NCI-H2171 treated with DMSO at 0.1 percent for 48 hours (cell line): ENCODE measurements around the gene ADGRV1.
A peak's percentile ranks its signal among the peaks of the same experiment; 100 is the strongest.
"Not testable (repeated sequence)": the region's sequence is repeated elsewhere in the genome, so short reads cannot be mapped to it uniquely, and the experiment has no call there.

Source experiments
- DNase-seq: peaks from one replicate; lab custom pipeline; 2025; lab: John Stamatoyannopoulos, UW

ADGRV1 gene

DNA sequence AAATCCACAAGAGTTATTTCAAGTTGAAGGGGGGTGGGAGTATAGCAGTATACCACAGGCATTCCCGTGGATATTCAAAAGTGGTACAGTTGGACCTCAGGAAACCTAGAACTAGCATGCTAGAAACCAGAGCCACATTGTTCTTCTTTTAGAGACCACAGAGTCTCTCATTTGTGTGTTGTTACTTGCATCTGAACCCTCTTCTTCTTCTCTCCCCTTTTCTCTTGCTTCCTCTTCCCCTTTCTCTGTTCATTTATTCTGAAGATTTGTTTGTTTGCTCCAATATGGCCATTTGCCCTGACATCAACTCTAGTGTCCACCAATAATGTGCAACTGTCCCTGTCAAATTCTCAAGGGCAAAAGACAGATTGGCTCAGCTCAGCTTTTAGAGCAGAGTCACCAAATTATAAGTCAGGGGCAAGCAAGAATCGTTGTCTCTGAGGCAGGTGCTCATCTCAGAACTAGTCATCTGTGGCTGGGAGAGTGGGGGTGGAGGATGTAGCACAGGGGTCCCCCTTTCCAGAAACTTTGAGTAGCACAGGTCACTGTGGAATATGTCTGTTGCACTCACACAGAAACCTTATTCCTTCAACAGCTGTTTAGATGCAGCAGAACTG lies 503.5 kb downstream of the ADGRV1 start:
- no peak for DNase-seq

DNA sequence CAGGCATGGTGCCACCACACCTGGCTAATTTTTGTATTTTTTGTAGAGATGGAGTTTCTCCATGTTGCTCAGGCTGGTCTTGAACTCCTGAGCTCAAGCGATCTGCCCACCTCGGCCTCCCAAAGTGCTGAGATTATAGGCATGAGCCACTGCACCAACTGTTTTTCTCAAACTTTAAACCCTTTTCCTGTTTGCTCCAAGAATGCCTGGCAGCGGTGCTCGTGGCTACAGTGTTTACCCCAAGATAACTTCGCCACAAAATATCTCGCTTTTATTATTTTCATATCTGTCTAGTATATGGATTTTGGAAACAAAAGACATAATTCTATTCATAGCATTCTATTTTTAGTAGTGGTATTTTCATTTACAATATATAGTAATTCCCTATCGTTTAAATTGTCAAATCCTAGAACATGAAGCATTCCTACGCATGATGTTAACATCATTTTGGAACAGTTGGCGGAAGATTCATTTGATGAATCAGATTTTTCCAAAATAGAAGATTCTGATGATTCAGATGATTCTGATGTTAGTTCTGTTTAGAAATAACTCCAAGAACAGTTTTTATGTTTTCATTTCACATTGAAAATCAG lies 504.6 kb downstream of the ADGRV1 start:
- not testable (repeated sequence) for DNase-seq

- no peak for DNase-seq
Observed at GRCh38 chr5:91065496-91065895, 506.9 kb downstream of the ADGRV1 start.

- no peak for DNase-seq
Observed at GRCh38 chr5:91069364-91069763, 510.8 kb downstream of the ADGRV1 start.

GRCh38 chr5:91070761-91071550 lies 512.4 kb downstream of the ADGRV1 start:
- DNase-seq = no peak

DNA sequence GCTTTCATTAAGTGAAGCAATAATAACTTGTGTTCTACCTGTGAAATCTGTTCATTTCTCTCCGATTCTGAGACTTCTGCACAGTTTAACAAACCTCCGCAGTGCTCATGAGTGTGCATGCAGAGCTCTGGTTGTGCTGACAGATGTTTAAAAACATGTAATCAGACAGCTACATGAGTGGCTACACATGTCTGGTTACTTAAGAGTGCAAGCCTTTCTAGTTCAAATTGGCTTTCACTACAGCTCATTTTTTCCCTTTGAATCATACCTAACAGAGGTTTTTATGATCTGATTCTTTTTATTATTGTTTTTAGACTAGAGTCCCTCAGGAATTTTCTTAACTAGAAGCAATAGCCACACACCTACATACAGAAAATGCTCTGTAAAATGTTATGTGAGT lies 514.3 kb downstream of the ADGRV1 start:
- no peak for DNase-seq

DNA sequence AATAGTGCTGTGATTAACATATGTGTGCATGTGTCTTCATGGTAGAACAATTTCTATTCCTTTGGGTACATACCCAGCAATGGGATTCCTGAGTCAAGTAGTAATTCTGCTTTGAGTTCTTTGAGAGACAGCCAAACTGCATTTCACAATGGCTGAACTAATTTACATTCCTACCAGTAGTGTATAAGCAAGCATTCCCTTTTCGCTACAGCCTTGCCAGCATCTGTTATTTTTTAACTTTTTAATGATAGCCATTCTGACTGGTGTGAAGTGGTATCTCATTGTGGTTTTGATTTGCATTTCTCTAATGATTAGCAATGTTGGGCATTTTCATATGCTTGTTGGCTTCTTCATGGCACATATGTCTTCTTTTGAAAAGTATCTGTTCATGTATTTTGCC lies 516.0 kb downstream of the ADGRV1 start:
- no peak for DNase-seq

DNA sequence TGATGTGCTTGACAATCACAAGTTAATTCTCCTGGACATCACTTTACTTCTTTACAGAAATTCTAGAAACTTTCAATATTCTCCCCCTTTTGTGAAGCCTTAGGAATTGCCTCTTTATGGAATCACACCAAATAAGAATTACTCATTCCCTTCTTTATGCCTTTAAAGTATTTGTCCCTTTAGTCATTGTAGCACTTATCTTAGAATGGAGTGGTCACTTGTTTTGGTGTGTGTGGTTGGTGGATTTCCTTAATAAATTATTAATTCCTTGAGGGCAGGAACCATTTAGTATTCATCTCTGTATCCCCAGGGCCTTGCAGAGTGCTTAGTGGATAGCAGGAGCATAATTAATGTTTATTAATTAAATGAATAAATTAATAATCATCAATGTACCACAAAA lies 517.5 kb downstream of the ADGRV1 start:
- no peak for DNase-seq

- DNase-seq = no peak
Observed at GRCh38 chr5:91077623-91078022, 519.0 kb downstream of the ADGRV1 start.

GRCh38 chr5:91079037-91079436 lies 520.4 kb downstream of the ADGRV1 start:
- no peak for DNase-seq

DNA sequence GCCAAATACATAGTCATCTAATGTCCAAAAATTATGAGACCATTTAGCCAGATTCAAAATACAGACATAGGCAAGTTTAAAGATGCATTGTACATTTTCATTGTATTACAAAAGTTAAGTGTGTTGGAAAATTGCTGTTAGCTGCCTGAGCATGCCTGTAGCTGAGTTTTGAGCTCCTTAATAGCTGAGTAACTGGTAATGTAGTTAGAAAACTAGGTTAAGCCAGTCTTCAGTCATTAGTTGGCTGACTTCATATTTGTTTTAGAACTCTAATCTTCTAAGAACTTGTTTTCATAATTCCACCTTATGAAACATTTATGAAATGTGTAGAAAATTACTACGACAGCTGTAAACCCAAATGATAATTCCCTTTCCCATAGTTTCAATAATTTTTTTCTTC lies 531.2 kb downstream of the ADGRV1 start:
- DNase-seq = no peak

- DNase-seq = no peak
Observed at GRCh38 chr5:91090995-91091394, 532.4 kb downstream of the ADGRV1 start.

DNA sequence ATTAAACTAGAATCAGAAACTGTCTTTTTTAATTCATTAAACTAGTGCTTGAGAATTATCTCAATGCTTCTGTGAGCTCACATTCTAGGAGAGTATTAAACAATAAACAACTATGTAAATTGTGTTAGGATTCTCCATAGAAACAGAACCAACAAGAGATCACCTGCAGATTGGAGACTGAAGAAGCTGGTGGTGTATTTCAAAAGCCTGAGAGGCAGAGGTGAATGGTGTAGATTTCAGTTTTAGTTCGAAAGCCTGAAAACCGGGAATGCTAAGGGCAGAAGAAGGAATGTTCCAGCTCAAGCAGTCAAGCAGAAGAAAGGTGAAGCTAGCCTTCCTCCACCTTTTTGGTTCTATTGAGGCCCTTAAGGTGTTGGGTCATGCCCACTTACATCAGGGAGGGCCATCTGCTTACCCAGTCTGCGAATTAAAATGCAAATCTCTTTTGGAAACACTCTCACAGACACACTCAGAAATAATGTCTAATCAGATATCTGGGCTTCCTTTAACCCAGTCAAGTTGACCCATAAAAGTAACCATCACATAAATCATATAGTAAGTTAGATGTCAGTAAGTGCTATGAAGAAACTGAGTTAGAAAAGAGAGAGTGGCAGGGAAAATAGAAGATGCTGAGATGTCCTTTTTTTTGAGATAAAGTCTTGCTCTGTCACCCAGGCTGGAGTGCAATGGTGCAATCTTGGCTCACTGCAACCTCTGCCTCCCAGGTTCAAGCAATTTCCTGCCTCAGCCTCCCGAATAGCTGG lies 533.1 kb downstream of the ADGRV1 start:
- no peak for DNase-seq

GRCh38 chr5:91092859-91093783 lies 534.5 kb downstream of the ADGRV1 start:
- DNase-seq = no peak

DNA sequence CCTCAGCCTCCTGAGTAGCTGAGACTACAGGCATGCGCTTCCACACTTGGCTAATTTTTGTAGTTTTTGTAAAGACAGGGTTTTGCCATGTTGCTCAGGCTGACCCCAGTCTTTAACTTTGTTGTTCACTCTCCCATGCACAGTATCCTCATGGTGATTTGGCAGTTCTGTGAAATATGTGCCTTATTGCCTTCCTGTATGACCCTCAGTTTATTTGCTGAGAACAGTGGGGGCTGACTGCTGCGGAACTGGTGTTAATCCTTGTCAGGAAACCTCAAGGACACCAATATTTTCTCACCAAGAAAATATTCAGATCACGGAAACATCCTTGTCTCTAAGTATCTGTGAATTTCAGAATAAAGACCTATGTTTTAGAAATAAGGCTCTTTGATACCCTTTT lies 536.7 kb downstream of the ADGRV1 start:
- DNase-seq = no peak

GRCh38 chr5:91095786-91096385 lies 537.3 kb downstream of the ADGRV1 start:
- DNase-seq = no peak

DNA sequence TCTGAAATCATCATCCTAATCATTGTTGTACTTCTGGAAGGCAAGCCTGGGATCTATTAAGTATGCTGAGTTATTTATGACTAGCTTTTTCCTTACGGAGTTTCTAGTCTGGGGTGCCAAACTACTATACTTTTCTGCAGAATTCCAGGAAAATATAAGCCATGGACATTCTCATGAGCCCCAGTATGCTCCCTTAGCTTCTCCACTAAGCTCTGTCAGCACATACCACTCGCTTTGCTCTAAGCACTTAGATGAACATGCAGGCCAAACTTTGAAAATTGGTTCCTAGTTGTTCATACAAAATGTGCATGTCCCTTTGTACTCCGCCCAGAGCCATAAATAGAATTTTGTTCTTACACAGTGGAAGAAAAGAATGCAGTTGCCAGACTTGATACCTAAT lies 539.9 kb downstream of the ADGRV1 start:
- DNase-seq = no peak

GRCh38 chr5:91101600-91102379 lies 543.2 kb downstream of the ADGRV1 start:
- DNase-seq = peak; percentile 39

DNA sequence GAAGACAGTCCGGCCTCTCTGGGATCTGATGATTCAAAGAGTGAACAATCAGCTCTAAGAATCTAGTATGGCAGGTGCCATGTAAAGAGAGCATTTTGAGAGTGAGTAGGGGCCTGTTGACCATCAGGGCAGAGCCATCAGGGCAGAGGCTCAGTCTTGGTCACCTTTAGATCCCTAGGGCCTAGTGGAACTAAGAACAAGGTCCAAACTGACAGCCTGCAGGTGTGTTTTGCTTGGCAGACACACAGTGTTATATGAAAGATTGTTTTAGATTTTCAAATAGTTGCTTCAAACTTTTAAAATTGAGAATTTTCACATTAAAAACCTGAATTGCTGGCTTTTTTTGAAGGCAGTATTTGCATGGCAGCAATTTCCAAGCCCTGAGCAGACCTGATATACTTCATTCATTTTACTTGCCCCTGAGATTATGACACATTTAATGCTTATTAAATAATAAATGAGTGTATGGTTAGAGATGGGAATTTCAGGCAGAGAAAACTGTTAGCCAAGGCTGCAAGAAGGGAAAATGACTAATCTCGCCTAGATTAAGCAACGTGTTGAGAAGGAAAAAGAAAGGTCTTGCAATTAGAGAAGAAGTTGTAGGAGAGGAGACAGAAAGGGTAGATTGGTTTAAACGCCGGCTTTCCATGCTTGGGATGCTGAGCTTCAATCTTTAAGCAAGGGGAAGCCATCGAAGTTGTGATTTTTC lies 544.9 kb downstream of the ADGRV1 start:
- DNase-seq = no peak

DNA sequence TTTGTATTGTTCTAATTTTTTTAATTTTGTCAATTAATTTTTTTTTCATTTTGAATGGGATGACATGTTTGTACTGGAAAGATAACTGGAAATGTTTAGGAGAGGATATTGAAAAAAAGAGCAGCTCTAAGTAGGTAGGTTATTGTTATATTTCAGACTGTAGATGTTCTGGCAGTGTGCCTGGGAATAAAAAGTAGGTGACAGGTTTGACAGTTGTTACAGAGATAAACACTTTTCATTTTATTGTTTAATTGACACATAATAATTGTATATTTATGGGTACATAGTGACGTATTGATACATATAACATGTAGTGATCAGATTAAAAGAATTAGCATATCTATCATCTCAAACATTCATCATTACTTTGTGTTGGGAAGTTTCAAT lies 545.5 kb downstream of the ADGRV1 start:
- DNase-seq = no peak
